Stimulated activated CD8-positive, alpha-beta memory T cell treated with anti-CD3 and anti-CD28 coated beads, Interleukin-15, amount 100 ng/mL, for 48 hours (primary cell): ENCODE measurements around the gene AUNIP.

Experiments used
- DNase-seq, 2 donors: peaks; one replicate each; pipeline ENCODE4 v3.0.0-alpha.2; 2020; ENCODE audit warnings: low read depth in 2 of 2

The AUNIP gene, protein sequence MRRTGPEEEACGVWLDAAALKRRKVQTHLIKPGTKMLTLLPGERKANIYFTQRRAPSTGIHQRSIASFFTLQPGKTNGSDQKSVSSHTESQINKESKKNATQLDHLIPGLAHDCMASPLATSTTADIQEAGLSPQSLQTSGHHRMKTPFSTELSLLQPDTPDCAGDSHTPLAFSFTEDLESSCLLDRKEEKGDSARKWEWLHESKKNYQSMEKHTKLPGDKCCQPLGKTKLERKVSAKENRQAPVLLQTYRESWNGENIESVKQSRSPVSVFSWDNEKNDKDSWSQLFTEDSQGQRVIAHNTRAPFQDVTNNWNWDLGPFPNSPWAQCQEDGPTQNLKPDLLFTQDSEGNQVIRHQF

DNA sequence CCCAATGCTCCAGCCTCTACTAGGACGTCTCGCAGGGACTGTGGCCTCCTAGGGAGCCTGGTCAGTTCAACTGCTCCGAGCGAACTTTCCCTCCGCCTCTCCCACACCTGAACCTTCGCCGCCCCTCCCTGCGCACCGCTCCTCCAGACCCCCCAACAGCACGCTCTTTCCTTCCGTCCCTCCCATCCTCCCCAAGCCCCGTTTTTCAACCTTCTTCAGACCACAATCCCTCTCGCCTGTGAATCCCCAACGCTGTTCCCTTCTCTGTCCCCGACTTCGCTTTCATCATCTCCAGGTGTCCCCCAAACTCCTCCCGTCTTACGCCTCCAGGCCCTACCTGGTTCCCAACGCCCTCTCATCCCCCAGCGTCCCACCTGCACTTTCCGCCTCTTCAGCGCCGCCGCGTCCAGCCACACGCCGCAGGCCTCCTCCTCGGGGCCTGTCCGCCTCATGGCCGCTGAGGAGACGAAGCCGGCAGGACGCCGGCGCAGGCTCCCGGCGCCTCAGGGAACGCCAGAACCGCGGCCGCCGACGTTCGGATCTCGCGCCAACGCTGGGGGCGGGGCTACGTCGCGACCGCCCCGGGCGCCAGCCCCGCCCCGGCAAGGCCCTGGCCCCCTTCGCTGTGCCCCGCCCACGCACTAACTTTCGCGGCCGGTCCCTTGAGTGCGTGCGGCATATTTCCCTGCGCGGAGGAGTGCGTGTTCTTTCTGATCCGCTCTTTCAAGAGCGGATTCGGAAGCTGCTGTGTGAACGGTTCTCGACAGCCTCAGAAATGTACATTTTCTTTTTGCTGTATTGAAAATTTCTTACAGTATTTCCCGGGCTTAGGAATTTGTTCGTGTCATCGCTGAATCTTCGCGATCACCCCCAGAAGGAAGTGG lies at the start of gene AUNIP:
Gene AUNIP, minus strand, starts transcription at position 552 of the 884 bp plus-strand sequence. Its CDS starts 100 bp downstream, at position 452.
- DNase-seq: peak; percentile 84 to 89

- DNase-seq: no peak
Observed at GRCh38 chr1:25909040-25909439, 49.8 kb upstream of the AUNIP start.

DNA sequence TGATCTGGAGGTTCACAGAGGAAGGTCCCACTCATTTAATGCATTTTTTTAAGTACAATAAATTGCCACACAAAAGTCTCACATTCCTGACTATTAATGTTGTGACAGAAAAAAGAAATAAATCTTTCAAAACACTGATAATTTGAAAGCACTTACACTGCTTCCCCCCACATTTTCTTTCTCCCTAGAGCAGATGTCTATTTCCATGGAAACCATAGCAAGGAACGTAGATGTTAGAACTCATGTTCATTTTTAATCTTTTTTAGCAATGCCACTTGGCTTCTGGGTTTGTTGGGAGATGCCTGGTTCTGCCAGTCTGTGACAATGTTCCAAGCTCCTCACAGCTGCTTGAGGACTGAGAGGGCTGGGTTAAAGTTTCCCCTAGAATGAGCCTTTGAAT lies 48.9 kb upstream of the AUNIP start:
- no peak for DNase-seq

DNA sequence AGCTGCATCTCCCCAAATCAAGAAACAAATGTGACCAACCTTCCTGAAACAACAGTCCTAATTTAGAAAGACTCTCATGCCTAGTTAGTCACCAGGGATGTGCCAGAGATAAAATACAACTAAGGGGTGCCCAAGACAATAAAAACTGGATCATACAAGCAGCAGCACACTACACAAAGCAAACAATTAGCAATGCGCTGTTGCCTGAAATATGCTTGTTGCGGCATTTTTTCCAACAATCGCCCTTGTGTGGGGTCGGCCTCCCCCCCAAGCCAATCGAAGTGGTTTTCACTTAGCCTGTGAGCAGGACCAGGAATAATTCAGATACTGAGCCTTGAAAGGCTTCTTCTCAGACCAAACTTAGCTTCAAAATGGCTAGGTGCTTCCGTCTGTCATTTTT lies 48.3 kb upstream of the AUNIP start:
- no peak for DNase-seq

- DNase-seq: no peak
Observed at GRCh38 chr1:25906644-25907300, 47.5 kb upstream of the AUNIP start.

- peak; percentile 89 to 90 for DNase-seq
Observed at GRCh38 chr1:25905680-25906643, 46.7 kb upstream of the AUNIP start, which contains the start of gene STMN1. Gene STMN1, minus strand, starts transcription at chr1:25906419. Its CDS starts 1,743 bp downstream, at chr1:25904676.

- peak; percentile 96 for DNase-seq
Observed at GRCh38 chr1:25904943-25905679, 45.9 kb upstream of the AUNIP start.

GRCh38 chr1:25903986-25904385 lies 44.7 kb upstream of the AUNIP start:
- no peak for DNase-seq

GRCh38 chr1:25902462-25902861 lies 43.2 kb upstream of the AUNIP start:
- DNase-seq: no peak

- no peak for DNase-seq
Observed at GRCh38 chr1:25900219-25900618, 41.0 kb upstream of the AUNIP start.

- no peak for DNase-seq
Observed at GRCh38 chr1:25899792-25900191, 40.5 kb upstream of the AUNIP start.

- no peak for DNase-seq
Observed at GRCh38 chr1:25898223-25899015, 39.2 kb upstream of the AUNIP start.

DNA sequence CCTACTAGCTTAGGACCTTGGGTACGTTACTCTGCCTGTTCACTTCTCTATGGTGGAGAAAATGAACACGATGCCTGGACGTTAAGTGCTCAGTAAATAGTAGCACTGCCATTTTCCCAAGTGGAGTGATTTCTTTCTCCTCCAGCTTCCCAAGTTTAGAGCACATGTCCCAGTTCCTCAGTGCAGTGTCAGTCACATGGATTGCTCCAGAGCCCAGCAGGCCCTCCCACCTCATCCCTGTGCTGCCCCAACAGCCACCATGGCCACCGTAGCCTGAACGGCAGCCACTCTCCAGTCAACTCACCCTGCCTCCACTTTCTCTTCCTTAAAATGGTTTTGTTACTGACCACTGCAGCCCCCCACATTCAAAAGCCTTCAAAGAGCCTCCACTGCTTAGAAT lies 38.5 kb upstream of the AUNIP start:
- no peak for DNase-seq

DNA sequence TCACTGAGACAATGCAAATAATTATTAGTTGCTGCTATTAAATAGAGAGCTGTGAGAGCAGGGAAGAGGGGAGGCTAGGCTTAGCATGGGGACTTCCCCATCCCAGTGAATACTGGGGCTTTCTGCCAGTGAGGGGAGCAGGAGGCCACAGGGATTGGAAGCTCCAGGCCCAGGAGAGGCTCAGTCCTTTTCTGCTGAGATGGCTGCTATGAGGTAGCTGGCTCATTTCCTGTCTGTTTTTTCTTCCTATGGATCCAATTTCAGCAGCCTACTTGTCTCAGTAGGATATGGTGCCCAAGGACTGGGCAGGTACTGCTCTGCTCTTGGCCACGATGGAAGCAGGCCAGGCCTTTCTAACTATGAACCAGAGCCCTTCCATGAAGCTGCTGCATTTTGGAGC lies 37.0 kb upstream of the AUNIP start:
- no peak for DNase-seq

DNA sequence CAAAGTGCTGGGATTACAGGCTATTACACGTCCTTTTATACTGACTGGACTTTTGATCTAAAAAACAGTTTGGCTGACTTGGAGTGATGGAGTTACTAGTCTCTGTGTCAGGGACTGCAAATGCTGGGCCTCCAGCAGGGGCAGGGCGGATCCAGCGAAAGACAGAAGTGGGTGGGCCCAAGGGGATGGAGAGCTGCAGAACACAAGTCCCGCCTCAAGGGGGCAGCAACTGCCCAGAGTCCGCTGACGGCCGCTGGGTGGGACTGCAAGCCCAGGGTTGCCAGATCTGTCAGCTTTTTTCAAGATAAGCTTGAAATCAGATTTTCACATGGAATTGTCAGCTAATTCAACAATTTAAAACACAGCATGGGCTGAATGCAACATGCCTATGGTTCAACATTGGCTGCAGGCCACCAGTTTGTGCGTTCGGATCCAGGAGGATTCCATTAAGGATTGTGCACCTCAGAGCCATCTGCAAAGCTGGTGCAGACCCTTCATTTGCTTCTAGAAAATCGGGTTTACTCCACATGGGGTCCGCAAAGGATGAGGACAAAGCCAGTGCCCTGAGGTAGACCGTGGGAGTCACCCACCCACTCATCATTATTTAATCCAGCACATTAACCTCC lies 36.2 kb upstream of the AUNIP start:
- peak; percentile 76 to 77 for DNase-seq

- no peak for DNase-seq
Observed at GRCh38 chr1:25893116-25893515, 33.9 kb upstream of the AUNIP start.

DNA sequence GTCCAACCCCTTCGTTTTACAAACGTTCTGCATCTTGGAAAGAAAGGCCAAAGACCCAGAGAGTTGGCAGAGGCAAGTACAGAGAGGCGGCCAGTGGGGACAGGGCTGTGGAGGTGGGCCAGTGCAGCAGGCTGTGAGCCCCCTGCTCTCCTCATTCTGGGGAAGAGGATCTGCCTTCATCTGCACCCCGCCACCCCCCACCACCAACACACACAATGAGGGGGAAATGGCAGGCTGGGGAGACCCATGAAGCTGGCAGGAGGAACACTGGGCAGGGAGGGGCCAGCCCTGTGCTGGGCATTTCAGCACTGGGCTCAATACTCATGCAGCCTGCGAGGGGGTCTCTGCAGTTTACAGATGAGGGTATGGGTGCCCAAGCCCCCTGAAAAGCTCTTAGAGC lies 32.3 kb upstream of the AUNIP start:
- DNase-seq: no peak

GRCh38 chr1:25890239-25891034 lies 31.2 kb upstream of the AUNIP start:
- DNase-seq: no peak
